MCF 10A (cell line): ENCODE data around the gene STRIT1. TPM values are rescaled to one million over a fixed set of nuclear protein-coding genes. Genes with fewer than 3 reads are reported as not detected.
"Not testable (repeated sequence)": the region's sequence is repeated elsewhere in the genome, so short reads cannot be mapped to it uniquely, and the experiment has no call there.

ENCODE experiments used
- BruUV-seq: library from RNA; stranded (reverse); fragments of 400-500 nt; replicated peaks from 2 replicates; lab custom pipeline; 2021; lab: Mats Ljungman, UMichigan
- CTCF ChIA-PET: fragments of 300-600 bp; sonication (Branson Sonifier 250); formaldehyde crosslinking; extraction: SDS; loops from one replicate; lab custom pipeline; 2021; ENCODE audit warnings: antibody characterized with exemption, inconsistent platforms; lab: Yijun Ruan, JAX
- POLR2A ChIA-PET: fragments of 300-600, 350-650 bp; sonication (Branson Sonifier 250); formaldehyde crosslinking; extraction: SDS; loops from one replicate; lab custom pipeline; 2020; ENCODE audit warnings: antibody characterized with exemption, inconsistent platforms; lab: Yijun Ruan, JAX
- DNase-seq: peaks from one replicate; pipeline ENCODE4 v3.0.0-alpha.2; 2018; ENCODE audit not compliant: unreplicated experiment
- H3K27ac Mint-ChIP-seq: one replicate; pipeline ENCODE4 v1.8.0; 2022; ENCODE audit warnings: mild to moderate bottlenecking, low read depth, mixed read lengths; ENCODE audit not compliant: unreplicated experiment
- H3K27me3 Mint-ChIP-seq: one replicate; pipeline ENCODE4 v1.8.0; 2022; ENCODE audit warnings: mixed read lengths; ENCODE audit not compliant: insufficient read depth, unreplicated experiment
- H3K36me3 Mint-ChIP-seq: one replicate; pipeline ENCODE4 v1.8.0; 2022; ENCODE audit warnings: mild to moderate bottlenecking, moderate library complexity, mixed read lengths; ENCODE audit not compliant: insufficient read depth, unreplicated experiment
- H3K4me1 Mint-ChIP-seq: one replicate; pipeline ENCODE4 v1.8.0; 2022; ENCODE audit warnings: mixed read lengths; ENCODE audit not compliant: insufficient read depth, unreplicated experiment
- H3K4me3 Mint-ChIP-seq: one replicate; pipeline ENCODE4 v1.8.0; 2022; ENCODE audit warnings: mild to moderate bottlenecking, moderate library complexity, mixed read lengths; ENCODE audit not compliant: unreplicated experiment
- H3K9me3 Mint-ChIP-seq: one replicate; pipeline ENCODE4 v1.8.0; 2022; ENCODE audit warnings: mixed read lengths; ENCODE audit not compliant: unreplicated experiment
- CTCF ChIP-seq: fragments of 200-600 bp; IDR thresholded peaks from one replicate; pipeline ENCODE4 v1.8.0; 2022; ENCODE audit warnings: antibody characterized with exemption, mild to moderate bottlenecking; ENCODE audit not compliant: unreplicated experiment
- intact Hi-C: fragments of 100-400 bp; cut with micrococcal nuclease; formaldehyde crosslinking; loops from 2 replicates; pipeline ENCODE4 v1.14.1; 2022
- total RNA-seq: library from RNA; stranded (reverse); gene quantifications from 2 replicates; pipeline ENCODE4 v1.2.3, GENCODE V29; 2022

Gene STRIT1
- total RNA-seq, 1 experiment from 2014 or later: not detected

DNA sequence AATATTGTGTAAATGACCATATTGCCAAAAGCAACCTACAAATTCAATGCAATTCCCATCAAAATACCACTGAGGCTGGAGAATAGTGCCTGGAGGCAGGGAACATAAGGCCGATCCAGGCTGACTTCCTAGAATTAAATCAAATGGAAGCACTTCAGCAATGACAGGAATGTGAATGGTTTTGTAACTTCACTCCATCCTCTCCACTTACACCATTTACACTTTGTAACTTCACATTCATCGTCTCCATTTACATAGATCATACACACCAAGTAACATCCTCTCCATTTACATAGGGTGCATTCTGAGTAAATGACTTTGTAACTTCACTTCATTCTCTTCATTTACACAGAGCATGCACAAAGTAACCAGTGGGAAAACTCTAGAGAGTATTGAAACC, 11.6 kb downstream of the STRIT1 start:
- Mint-ChIP-seq H3K27me3 (no peaks in the 10 kb centered on the region), H3K4me3 (no peak overlapping the region), H3K36me3 (no peaks in the 10 kb centered on the region), H3K4me1 (no peaks in the 10 kb centered on the region), H3K27ac (no peak overlapping the region), H3K9me3 (peaks cover 6% of the 10 kb centered on the region)
- intact Hi-C loops: no loop called here
- no peak for DNase-seq
- no peak for TF ChIP-seq CTCF
- ChIA-PET POLR2A (no interaction called here), CTCF (no interaction called here)
- BruUV-seq: no TSS peak

GRCh38 chr3:155276089-155276488, 17.4 kb downstream of the STRIT1 start:
- H3K4me3 Mint-ChIP-seq, H3K27ac Mint-ChIP-seq, H3K4me1 Mint-ChIP-seq, intact Hi-C loops, H3K27me3 Mint-ChIP-seq, POLR2A ChIA-PET, H3K36me3 Mint-ChIP-seq, DNase-seq, BruUV-seq, H3K9me3 Mint-ChIP-seq: not testable (repeated sequence)
- CTCF ChIA-PET: interaction anchor here (0.6 kb wide), 1 partner anchor 735 kb away, joined by 3 read pairs; no protein-coding TSS in a partner anchor

DNA sequence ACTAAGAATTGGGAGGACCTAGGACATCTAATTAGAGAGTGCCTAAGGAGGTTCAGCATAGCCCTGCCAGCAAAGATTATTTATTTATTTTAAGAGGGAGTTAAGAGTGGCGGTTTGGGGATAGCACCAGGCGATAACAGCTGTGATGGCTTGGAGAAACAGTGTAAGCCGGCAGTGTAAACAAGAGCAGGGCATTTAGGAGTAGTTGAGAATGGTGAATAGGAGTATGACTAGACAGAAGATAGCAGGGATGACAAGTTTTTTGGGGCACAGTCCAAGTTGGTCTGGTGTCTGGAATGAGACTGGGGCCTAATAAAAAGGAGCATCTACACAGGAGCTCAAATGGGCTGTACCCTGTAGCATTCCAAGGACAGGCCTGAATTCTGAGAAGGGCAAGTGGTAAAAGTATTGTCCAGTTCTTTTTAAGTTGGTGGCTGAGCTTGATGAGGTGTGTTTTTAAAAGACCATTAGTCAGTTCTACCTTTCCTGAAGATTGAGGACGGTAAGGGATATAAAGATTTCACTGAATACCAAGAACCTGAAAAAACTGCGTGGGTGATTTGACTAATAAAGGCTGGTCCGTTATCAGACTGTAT, 18.2 kb downstream of the STRIT1 start:
- H3K27ac Mint-ChIP-seq, H3K27me3 Mint-ChIP-seq, DNase-seq, intact Hi-C loops, H3K36me3 Mint-ChIP-seq, H3K9me3 Mint-ChIP-seq, H3K4me3 Mint-ChIP-seq, BruUV-seq, POLR2A ChIA-PET, H3K4me1 Mint-ChIP-seq, CTCF ChIA-PET: not testable (repeated sequence)

- not testable (repeated sequence) for H3K4me3 Mint-ChIP-seq, H3K27ac Mint-ChIP-seq, H3K4me1 Mint-ChIP-seq
Observed at GRCh38 chr3:155274435-155274834, 19.0 kb downstream of the STRIT1 start.

GRCh38 chr3:155271343-155271613, 22.2 kb downstream of the STRIT1 start:
- CTCF ChIA-PET: no interaction called here

More at GRCh38 chr3:155274435-155274834, 19.0 kb downstream of the STRIT1 start:
- DNase-seq, POLR2A ChIA-PET, CTCF ChIA-PET, BruUV-seq, H3K9me3 Mint-ChIP-seq, intact Hi-C loops, H3K27me3 Mint-ChIP-seq, H3K36me3 Mint-ChIP-seq: not testable (repeated sequence)

More at GRCh38 chr3:155271343-155271613, 22.2 kb downstream of the STRIT1 start:
- intact Hi-C loops: no loop called here
- no peak overlapping the region for H3K27ac Mint-ChIP-seq
- no peak for TF ChIP-seq CTCF
- no peaks in the 10 kb centered on the region for H3K36me3 Mint-ChIP-seq
- POLR2A ChIA-PET: interaction anchor here (0.6 kb wide), 1 partner anchor 97 kb away, joined by 3 read pairs; no protein-coding TSS in a partner anchor
- peaks cover 8% of the 10 kb centered on the region for H3K4me1 Mint-ChIP-seq
- H3K4me3 Mint-ChIP-seq: no peak overlapping the region
- H3K27me3 Mint-ChIP-seq: no peaks in the 10 kb centered on the region
- BruUV-seq: no TSS peak
- no peak for DNase-seq
- no peaks in the 10 kb centered on the region for H3K9me3 Mint-ChIP-seq
